Ascending aorta (tissue), 2 donors: ENCODE measurements around the gene CDIP1. TPM values are rescaled to one million over a fixed set of nuclear protein-coding genes. Genes with fewer than 3 reads are reported as not detected.

Source experiments
- DNase-seq, 2 donors: peaks; one replicate each; pipeline ENCODE4 v3.0.0-alpha.2; 2019; ENCODE audit warnings: low spot score in 2 of 2
- H3K27ac ChIP-seq, 2 donors: fragments of 200-600 bp; sonication (generic); one replicate each; pipeline ENCODE4 v1.5.1; 2016 to 2017; ENCODE audit warnings: mild to moderate bottlenecking in 1 of 2
- H3K27me3 ChIP-seq: fragments of 200-600 bp; sonication (generic); one replicate; pipeline ENCODE4 v1.5.1; 2017
- H3K36me3 ChIP-seq, 2 donors: fragments of 200-600 bp; sonication (generic); one replicate each; pipeline ENCODE4 v1.5.1; 2016
- H3K4me1 ChIP-seq, 2 donors: fragments of 200-600 bp; sonication (generic); one replicate each; pipeline ENCODE4 v1.5.1; 2016 to 2017; ENCODE audit warnings: mild to moderate bottlenecking in 1 of 2
- H3K4me3 ChIP-seq, 2 donors: fragments of 200-600 bp; sonication (generic); one replicate each; pipeline ENCODE4 v1.5.1; 2016 to 2017; ENCODE audit warnings: mild to moderate bottlenecking in 1 of 2
- H3K9me3 ChIP-seq, 2 donors: fragments of 200-600 bp; sonication (generic); one replicate each; pipeline ENCODE4 v1.5.1; 2016
- intact Hi-C: fragments of 100-400 bp; cut with DNase I; formaldehyde crosslinking; loops from one replicate; pipeline ENCODE4 v1.15.1; 2023
- total RNA-seq: library from RNA; depleted of rRNA; stranded (reverse); fragments of >200 nt; gene quantifications from one replicate; pipeline ENCODE4 v1.1.0, GENCODE V29; 2016
- TF ChIP-seq, protein P1 (sequence below), 3 experiments: fragments of 200-600 bp in 2 of 3; fragments of 450-650 bp in 1 of 3; sonication (generic) in 2 of 3; IDR thresholded peaks; one replicate each; pipeline ENCODE4 v1.5.1; 2016 to 2019; ENCODE audit warnings: antibody characterized with exemption in 3 of 3, mild to moderate bottlenecking in 1 of 3, moderate library complexity in 1 of 3

The CDIP1 gene
- total RNA-seq, 1 donor from 2014 or later, result 36.9 TPM

DNA sequence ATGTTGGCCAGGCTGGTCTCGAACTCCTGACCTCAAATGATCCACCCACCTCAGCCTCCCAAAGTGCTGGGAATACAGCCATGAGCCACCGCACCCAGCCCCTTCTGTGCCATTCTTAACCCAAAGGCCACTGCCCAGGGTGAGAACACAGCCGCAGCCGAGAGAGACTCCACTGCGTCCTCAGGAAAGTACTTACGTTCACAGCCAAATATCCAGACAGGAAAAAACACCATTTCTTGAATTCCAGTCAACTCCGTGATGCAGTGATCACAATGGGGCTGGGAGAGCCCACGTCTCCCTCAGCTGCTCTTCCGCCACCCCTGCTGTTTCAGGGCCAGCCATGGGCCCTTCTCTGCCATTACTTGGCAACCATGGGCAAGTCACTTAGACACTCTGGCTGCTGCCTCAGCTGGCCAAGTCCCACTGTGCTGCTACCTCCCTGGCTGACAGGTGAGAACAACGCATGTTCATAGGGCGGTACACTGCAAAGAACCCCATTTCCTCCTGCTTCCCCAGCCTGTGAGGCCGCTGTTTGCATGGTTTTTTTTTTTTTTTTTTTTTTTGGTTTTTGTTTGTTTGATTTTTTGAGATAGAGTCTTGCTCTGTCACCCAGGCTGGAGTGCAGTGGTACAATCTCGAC lies 4.3 kb downstream of the CDIP1 start:
- Histone ChIP-seq H3K9me3 (no peaks in the 10 kb centered on the region), H3K4me3 (no peak overlapping the region), H3K36me3 (peaks cover 0 to 4% of the 10 kb centered on the region in 2 donors), H3K27me3 (no peaks in the 10 kb centered on the region), H3K4me1 (peaks cover 13 to 18% of the 10 kb centered on the region in 2 donors), H3K27ac (peak overlapping the region; percentile 37 to 63)
- TF ChIP-seq, protein P1, sequence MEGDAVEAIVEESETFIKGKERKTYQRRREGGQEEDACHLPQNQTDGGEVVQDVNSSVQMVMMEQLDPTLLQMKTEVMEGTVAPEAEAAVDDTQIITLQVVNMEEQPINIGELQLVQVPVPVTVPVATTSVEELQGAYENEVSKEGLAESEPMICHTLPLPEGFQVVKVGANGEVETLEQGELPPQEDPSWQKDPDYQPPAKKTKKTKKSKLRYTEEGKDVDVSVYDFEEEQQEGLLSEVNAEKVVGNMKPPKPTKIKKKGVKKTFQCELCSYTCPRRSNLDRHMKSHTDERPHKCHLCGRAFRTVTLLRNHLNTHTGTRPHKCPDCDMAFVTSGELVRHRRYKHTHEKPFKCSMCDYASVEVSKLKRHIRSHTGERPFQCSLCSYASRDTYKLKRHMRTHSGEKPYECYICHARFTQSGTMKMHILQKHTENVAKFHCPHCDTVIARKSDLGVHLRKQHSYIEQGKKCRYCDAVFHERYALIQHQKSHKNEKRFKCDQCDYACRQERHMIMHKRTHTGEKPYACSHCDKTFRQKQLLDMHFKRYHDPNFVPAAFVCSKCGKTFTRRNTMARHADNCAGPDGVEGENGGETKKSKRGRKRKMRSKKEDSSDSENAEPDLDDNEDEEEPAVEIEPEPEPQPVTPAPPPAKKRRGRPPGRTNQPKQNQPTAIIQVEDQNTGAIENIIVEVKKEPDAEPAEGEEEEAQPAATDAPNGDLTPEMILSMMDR (IDR thresholded peaks at IDR 0.05), result no peak
- DNase-seq, result no peak
- intact Hi-C loops, result loop anchor here (10.0 kb wide), 1 partner anchor 819 kb away; the partner anchor contains the start of gene TRAP1

DNA sequence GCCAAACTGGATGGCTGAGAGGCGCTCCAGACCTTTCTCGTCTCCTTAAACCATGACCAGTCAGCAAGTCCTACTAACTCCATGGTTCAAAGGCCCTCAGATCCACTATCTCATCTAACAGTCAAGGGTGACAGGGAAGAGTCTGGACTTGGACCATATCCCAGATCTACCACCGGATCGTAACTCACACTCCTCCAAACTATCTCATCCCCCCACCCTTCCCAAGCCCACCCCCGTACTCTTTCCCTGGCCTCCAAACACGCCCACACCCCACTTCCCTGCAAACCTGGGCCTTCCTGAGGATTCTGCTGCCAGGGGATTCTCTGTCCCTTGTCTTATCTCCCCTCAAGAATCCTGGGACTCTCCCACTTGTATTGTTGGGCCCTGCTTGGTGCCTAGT lies 5.1 kb downstream of the CDIP1 start:
- TF ChIP-seq, protein P1 (IDR thresholded peaks at IDR 0.05), result no peak
- Histone ChIP-seq H3K9me3 (no peaks in the 10 kb centered on the region), H3K27ac (peak overlapping the region; percentile 37 to 63), H3K4me3 (no peak overlapping the region), H3K4me1 (peaks cover 13 to 23% of the 10 kb centered on the region in 2 donors), H3K27me3 (no peaks in the 10 kb centered on the region), H3K36me3 (peaks cover 0 to 4% of the 10 kb centered on the region in 2 donors)
- no peak for DNase-seq
- intact Hi-C loops, result loop anchor here (10.0 kb wide), 1 partner anchor 819 kb away; the partner anchor contains the start of gene TRAP1

DNA sequence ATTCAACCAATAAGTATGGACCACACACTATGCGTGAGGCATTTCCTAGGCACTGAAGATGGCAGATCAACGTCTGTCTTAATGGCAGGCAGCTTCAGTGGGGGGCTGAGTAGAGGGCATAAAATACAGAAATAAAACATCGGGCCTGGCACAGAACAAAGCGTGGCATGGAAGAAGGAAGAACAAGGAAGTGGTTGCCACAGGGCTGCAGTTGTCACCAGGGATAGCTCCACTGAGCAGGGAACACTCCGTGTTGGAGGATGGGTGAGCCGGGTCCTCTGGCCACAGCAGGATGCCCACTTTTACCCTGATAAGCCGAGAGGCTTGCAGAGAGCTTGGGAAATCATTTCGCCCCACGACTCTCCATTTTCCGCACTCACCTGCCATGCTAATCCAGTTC lies 6.3 kb downstream of the CDIP1 start:
- H3K4me1 ChIP-seq, result peaks cover 9 to 20% of the 10 kb centered on the region in 2 donors
- intact Hi-C loops, result loop anchor here (10.0 kb wide), 1 partner anchor 817 kb away; the partner anchor contains the start of gene TRAP1
- H3K36me3 ChIP-seq, result peaks cover 0 to 4% of the 10 kb centered on the region in 2 donors
- H3K9me3 ChIP-seq, result no peaks in the 10 kb centered on the region
- peak overlapping the region in 1 of 2 donors; percentile 63 for H3K27ac ChIP-seq
- DNase-seq, result no peak
- no peaks in the 10 kb centered on the region for H3K27me3 ChIP-seq
- no peak overlapping the region for H3K4me3 ChIP-seq
- TF ChIP-seq, protein P1 (IDR thresholded peaks at IDR 0.05), result no peak

DNA sequence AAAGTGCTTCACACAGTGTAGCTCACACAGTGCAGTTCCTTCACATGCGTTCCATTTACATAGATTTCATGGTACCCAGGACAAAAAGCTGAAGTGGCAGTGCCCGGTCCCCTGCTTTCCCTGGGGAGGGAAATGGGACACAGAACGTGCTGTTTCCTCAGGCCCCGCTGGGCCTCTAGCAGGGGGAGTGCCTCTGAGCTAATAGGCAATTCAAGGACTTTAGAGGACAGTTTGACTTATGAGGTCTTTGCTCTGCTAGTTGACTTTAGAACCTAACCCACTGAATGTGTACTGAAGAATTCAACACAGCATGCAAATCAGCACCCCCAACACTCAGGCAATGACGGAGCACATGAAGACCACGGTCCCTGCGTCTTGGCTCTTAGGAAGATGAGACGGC lies 6.8 kb downstream of the CDIP1 start:
- intact Hi-C loops, result loop anchor here (10.0 kb wide), 1 partner anchor 817 kb away; the partner anchor contains the start of gene TRAP1
- TF ChIP-seq, protein P1 (IDR thresholded peaks at IDR 0.05), result no peak
- no peaks in the 10 kb centered on the region for H3K9me3 ChIP-seq
- peaks cover 0 to 4% of the 10 kb centered on the region in 2 donors for H3K36me3 ChIP-seq
- H3K4me3 ChIP-seq, result no peak overlapping the region
- H3K27me3 ChIP-seq, result no peaks in the 10 kb centered on the region
- H3K27ac ChIP-seq, result peak overlapping the region in 1 of 2 donors; percentile 63
- H3K4me1 ChIP-seq, result peaks cover 9 to 15% of the 10 kb centered on the region in 2 donors
- no peak for DNase-seq

DNA sequence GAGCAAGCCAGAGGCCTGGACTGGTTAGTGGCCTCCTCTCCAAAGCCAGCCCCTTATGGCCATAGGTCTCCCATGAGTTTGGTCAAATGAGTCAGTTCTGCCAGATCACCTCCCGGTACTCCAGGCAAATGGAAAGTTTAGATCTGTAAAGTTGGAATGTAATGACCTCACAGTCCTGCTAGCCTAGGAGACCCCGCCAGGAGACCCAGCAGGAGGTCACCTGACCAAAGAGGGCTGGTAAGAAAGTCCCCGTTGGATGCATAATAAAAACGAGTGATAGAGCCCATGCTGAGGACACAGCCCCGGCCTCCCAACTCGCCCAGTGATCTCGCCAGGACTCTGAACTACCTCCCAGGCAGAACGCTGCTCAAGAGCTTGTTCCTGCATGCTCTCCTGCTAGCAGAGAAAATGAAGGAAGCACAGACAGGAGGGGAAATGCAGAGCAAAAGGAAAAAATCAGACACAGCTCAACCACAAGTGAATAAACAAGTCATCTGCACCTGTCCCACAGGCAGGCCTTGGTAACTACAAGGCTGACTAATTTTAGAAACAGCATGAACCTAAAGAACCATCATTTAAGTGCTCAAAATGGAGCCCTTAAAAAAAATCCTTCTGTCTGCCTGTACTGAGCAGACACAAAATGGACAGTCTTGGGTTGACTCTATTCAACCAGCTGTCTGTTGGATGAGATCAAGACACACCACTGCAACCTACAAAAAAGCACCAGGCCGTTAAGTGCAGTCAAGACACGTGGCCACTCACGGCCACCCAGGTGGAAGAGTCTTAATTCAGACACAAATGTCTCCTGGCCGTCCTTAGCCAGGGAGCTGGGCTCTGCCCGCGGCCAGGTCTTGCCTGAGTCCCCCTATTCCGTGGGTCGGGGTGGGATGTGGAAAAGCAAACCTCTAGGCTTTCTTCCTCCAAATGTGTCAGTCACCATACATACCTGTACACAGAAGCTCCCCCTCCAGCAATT lies 9.2 kb downstream of the CDIP1 start:
- Histone ChIP-seq H3K27me3 (no peaks in the 10 kb centered on the region), H3K4me1 (peaks cover 0 to 9% of the 10 kb centered on the region in 2 donors), H3K27ac (peak overlapping the region; percentile 63 to 69), H3K36me3 (peaks cover 0 to 4% of the 10 kb centered on the region in 2 donors), H3K4me3 (no peak overlapping the region), H3K9me3 (no peaks in the 10 kb centered on the region)
- intact Hi-C loops, result loop anchor here (10.0 kb wide), 1 partner anchor 815 kb away; the partner anchor contains the start of gene TRAP1
- TF ChIP-seq, protein P1 (IDR thresholded peaks at IDR 0.05), result no peak
- DNase-seq, result no peak
